Activated CD4-positive, CD25-positive, alpha-beta regulatory T cell (primary cell): Measurements from ENCODE around the gene RALGAPA2.
A peak's percentile ranks its signal among the peaks of the same experiment; 100 is the strongest.

Experiments
- DNase-seq, 4 experiments: peaks; one replicate each; lab custom pipeline; 2025; lab: John Stamatoyannopoulos, UW

Gene RALGAPA2

GRCh38 chr20:20712474-20713243 is at the start of gene RALGAPA2:
Gene RALGAPA2, minus strand, starts transcription at chr20:20712644. Its CDS starts 164 bp downstream, at chr20:20712480.
- DNase-seq = peak; percentile 93 to 97 (median 96)

GRCh38 chr20:20761301-20761700 is 48.9 kb upstream of the RALGAPA2 start:
- DNase-seq = no peak

- DNase-seq = no peak
These were observed 46.7 kb upstream of the RALGAPA2 start for GRCh38 chr20:20759132-20759531.

GRCh38 chr20:20755674-20756319 is 43.4 kb upstream of the RALGAPA2 start:
- no peak for DNase-seq

GRCh38 chr20:20755231-20755630 is 42.8 kb upstream of the RALGAPA2 start:
- DNase-seq = no peak

- no peak for DNase-seq
These were observed 42.3 kb upstream of the RALGAPA2 start for GRCh38 chr20:20754714-20755113.

- DNase-seq = no peak
These were observed 40.3 kb upstream of the RALGAPA2 start for GRCh38 chr20:20752712-20753111.

- DNase-seq = no peak
These were observed 34.9 kb upstream of the RALGAPA2 start for GRCh38 chr20:20747298-20747697.

- DNase-seq = no peak
These were observed 31.8 kb upstream of the RALGAPA2 start for GRCh38 chr20:20744170-20744725.

- no peak for DNase-seq
These were observed 31.2 kb upstream of the RALGAPA2 start for GRCh38 chr20:20743511-20744169.

- DNase-seq = no peak
These were observed 28.9 kb upstream of the RALGAPA2 start for GRCh38 chr20:20741087-20742045.

GRCh38 chr20:20740541-20740940 is 28.1 kb upstream of the RALGAPA2 start:
- DNase-seq = no peak

- no peak for DNase-seq
These were observed 24.7 kb upstream of the RALGAPA2 start for GRCh38 chr20:20737158-20737557.

- no peak for DNase-seq
These were observed 23.9 kb upstream of the RALGAPA2 start for GRCh38 chr20:20736303-20736702.

GRCh38 chr20:20734475-20734948 is 22.1 kb upstream of the RALGAPA2 start:
- DNase-seq = no peak

- no peak for DNase-seq
These were observed 21.5 kb upstream of the RALGAPA2 start for GRCh38 chr20:20733943-20734342.

GRCh38 chr20:20732641-20733040 is 20.2 kb upstream of the RALGAPA2 start:
- DNase-seq = no peak

- DNase-seq = no peak
These were observed 19.5 kb upstream of the RALGAPA2 start for GRCh38 chr20:20731945-20732296.

GRCh38 chr20:20731000-20731944 is 18.8 kb upstream of the RALGAPA2 start:
- no peak for DNase-seq

GRCh38 chr20:20729563-20729962 is 17.1 kb upstream of the RALGAPA2 start:
- DNase-seq = no peak
